Measurements from ENCODE around the gene SPAG4.

SPAG4 gene

DNA sequence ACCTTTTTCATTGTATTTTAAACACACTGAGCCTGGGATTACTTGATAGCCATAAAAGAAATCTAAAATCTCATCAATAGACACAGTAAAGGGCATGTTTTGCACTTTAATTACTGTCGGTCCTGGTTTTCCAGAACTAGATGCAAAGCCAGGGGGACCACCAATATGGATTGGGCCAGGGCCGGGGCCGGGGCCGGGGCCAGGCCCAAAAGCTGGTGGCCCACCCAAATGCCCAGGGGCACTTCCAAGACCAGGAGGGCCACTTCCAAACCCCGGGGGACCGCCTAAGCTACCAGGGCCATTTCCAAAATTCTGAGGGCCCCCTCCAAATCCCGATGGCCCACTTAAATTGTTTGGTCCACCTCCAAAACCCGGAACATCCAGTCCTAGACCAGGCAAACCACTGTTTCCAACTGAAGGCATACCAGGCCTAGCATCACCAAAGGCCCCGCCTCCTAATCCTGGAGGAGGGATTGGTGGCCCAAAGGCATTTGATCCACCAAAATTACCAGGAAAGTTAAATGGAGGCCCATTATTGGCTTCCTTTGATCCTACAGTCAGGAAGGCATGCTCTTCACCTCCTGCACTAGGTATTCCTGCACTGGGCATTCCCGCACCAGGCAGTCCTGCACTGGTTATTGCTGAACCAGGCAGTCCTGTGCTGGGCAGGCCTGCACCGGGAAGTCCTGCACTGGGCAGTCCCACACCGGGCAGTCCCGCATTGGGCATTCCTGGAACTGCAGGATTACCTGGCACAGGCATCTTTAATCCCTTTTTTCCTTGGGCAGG lies 37.2 kb downstream of the SPAG4 start:
- Histone ChIP-seq H3K4me1 (ENCODE audit: insufficient read depth, low read length, poor library complexity, severe bottlenecking) (peaks cover 24% of the 10 kb centered on the region), H4K20me1 (ENCODE audit: insufficient read depth, low read length, poor library complexity, severe bottlenecking) (peaks cover 100% of the 10 kb centered on the region), H3K9me2 (replicated peaks; ENCODE audit: low read depth, low read length) (no peaks in the 10 kb centered on the region), H3F3A (ENCODE audit: low read depth) (no peaks in the 10 kb centered on the region), H3K36me3 (ENCODE audit: insufficient read depth, low read length) (peaks cover 51% of the 10 kb centered on the region), H3K4me2 (ENCODE audit: low read depth, low read length, poor library complexity, severe bottlenecking) (no peak overlapping the region), H2AFZ (ENCODE audit: low read length) (no peak overlapping the region), H3K4me3 (ENCODE audit: low read length, poor library complexity, severe bottlenecking) (no peak overlapping the region), H3K9ac (ENCODE audit: low read depth, low read length, poor library complexity, severe bottlenecking) (no peak overlapping the region), H3K27me3 (ENCODE audit: insufficient read depth, low read length, poor library complexity, severe bottlenecking) (no peaks in the 10 kb centered on the region), H3K9me3 (ENCODE audit: insufficient read depth, low read depth, low read length) (no peaks in the 10 kb centered on the region), H3K79me2 (ENCODE audit: insufficient read depth, low read length) (peaks cover 100% of the 10 kb centered on the region)
- no peak for TF ChIP-seq EZH2phosphoT487 (IDR thresholded peaks at IDR 0.05; ENCODE audit: borderline replicate concordance)
- no peak for TF ChIP-seq CTCF (conservative IDR thresholded peaks at IDR 0.05; ENCODE audit: low read length)

GRCh38 chr20:35653430-35653734 lies 37.8 kb downstream of the SPAG4 start:
- Histone ChIP-seq H3K36me3 (ENCODE audit: insufficient read depth, low read length) (peaks cover 48% of the 10 kb centered on the region), H3K4me3 (ENCODE audit: low read length, poor library complexity, severe bottlenecking) (no peak overlapping the region), H3K9me3 (ENCODE audit: insufficient read depth, low read depth, low read length) (no peaks in the 10 kb centered on the region), H2AFZ (ENCODE audit: low read length) (no peak overlapping the region), H3F3A (ENCODE audit: low read depth) (no peaks in the 10 kb centered on the region), H3K4me1 (ENCODE audit: insufficient read depth, low read length, poor library complexity, severe bottlenecking) (peaks cover 24% of the 10 kb centered on the region), H3K79me2 (ENCODE audit: insufficient read depth, low read length) (peaks cover 100% of the 10 kb centered on the region), H3K9me2 (replicated peaks; ENCODE audit: low read depth, low read length) (no peaks in the 10 kb centered on the region), H3K9ac (ENCODE audit: low read depth, low read length, poor library complexity, severe bottlenecking) (no peak overlapping the region), H4K20me1 (ENCODE audit: insufficient read depth, low read length, poor library complexity, severe bottlenecking) (peaks cover 100% of the 10 kb centered on the region), H3K4me2 (ENCODE audit: low read depth, low read length, poor library complexity, severe bottlenecking) (no peak overlapping the region), H3K27me3 (ENCODE audit: insufficient read depth, low read length, poor library complexity, severe bottlenecking) (no peaks in the 10 kb centered on the region)
- no peak for TF ChIP-seq CTCF (conservative IDR thresholded peaks at IDR 0.05; ENCODE audit: low read length)

DNA sequence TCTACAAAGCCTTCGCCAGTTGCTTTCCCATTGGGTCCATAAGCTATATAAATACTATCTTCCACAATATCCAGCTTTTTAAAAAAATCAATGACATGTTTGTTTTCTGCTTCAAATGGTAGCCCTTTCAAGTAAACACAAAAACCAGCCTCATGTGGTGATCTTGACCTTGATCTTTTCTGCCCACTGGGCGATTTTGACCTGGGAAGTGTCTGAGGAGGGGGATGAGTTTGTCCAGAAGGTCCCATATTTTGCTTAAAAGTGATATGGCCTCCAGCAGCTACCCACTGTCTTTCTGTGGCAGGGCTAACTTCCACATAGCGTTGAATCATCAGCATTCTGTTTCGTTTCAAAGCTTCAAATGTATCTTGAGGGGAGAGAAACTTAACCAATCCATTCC lies 38.3 kb downstream of the SPAG4 start:
- H3F3A ChIP-seq (ENCODE audit: low read depth) = no peaks in the 10 kb centered on the region
- H3K9me2 ChIP-seq (replicated peaks; ENCODE audit: low read depth, low read length) = no peaks in the 10 kb centered on the region
- TF ChIP-seq CTCF (conservative IDR thresholded peaks at IDR 0.05; ENCODE audit: low read length) (no peak), EZH2phosphoT487 (IDR thresholded peaks at IDR 0.05; ENCODE audit: borderline replicate concordance) (no peak)
- no peaks in the 10 kb centered on the region for H3K9me3 ChIP-seq (ENCODE audit: insufficient read depth, low read depth, low read length)
- no peak overlapping the region for H2AFZ ChIP-seq (ENCODE audit: low read length)
- peaks cover 48% of the 10 kb centered on the region for H3K36me3 ChIP-seq (ENCODE audit: insufficient read depth, low read length)
- H3K4me1 ChIP-seq (ENCODE audit: insufficient read depth, low read length, poor library complexity, severe bottlenecking) = peaks cover 24% of the 10 kb centered on the region
- no peak overlapping the region for H3K4me3 ChIP-seq (ENCODE audit: low read length, poor library complexity, severe bottlenecking)
- H3K4me2 ChIP-seq (ENCODE audit: low read depth, low read length, poor library complexity, severe bottlenecking) = no peak overlapping the region
- no peaks in the 10 kb centered on the region for H3K27me3 ChIP-seq (ENCODE audit: insufficient read depth, low read length, poor library complexity, severe bottlenecking)
- peaks cover 100% of the 10 kb centered on the region for H4K20me1 ChIP-seq (ENCODE audit: insufficient read depth, low read length, poor library complexity, severe bottlenecking)
- H3K9ac ChIP-seq (ENCODE audit: low read depth, low read length, poor library complexity, severe bottlenecking) = no peak overlapping the region
- peaks cover 100% of the 10 kb centered on the region for H3K79me2 ChIP-seq (ENCODE audit: insufficient read depth, low read length)
